HL-60 (cell line): ENCODE results near the gene ULK2.

Source experiments
- DNase-seq, 2 experiments: peaks; one replicate each; pipeline ENCODE4 v3.0.0-alpha.2; 2010 to 2020; ENCODE audit warnings: low read depth in 1 of 2, low spot score in 1 of 2
- H3K27ac ChIP-seq: fragments of 250-450 bp; sonication (Bioruptor Pico); replicated peaks from 2 replicates; pipeline ENCODE4 v1.5.1; 2020; ENCODE audit warnings: mild to moderate bottlenecking, moderate library complexity
- H3K27me3 ChIP-seq: fragments of 250-450 bp; sonication (Bioruptor Pico); 2 replicates; pipeline ENCODE4 v1.5.1; 2021; ENCODE audit warnings: mild to moderate bottlenecking, moderate library complexity; ENCODE audit not compliant: insufficient read depth, poor library complexity, severe bottlenecking
- H3K4me3 ChIP-seq: replicated peaks from 2 replicates; pipeline ENCODE4 v1.5.1; 2011; ENCODE audit warnings: mild to moderate bottlenecking, control low read depth, low read length; ENCODE audit not compliant: insufficient read depth
- CTCF ChIP-seq: IDR thresholded peaks from one replicate; pipeline ENCODE4 v1.5.1; 2011; ENCODE audit warnings: low read length, control low read depth, inconsistent platforms; ENCODE audit not compliant: insufficient read depth
- GABPA ChIP-seq: IDR thresholded peaks from 2 replicates; pipeline ENCODE4 v1.6.1; 2012; ENCODE audit warnings: low read depth
- POLR2AphosphoS5 ChIP-seq: IDR thresholded peaks from 2 replicates; pipeline ENCODE4 v1.6.1; 2012; ENCODE audit warnings: low read depth
- REST ChIP-seq: IDR thresholded peaks from 2 replicates; pipeline ENCODE4 v1.6.1; 2012; ENCODE audit warnings: low read depth; ENCODE audit not compliant: insufficient replicate concordance
- SPI1 ChIP-seq: IDR thresholded peaks from 2 replicates; pipeline ENCODE4 v1.6.1; 2012; ENCODE audit warnings: low read depth, mild to moderate bottlenecking, borderline replicate concordance

The ULK2 gene

DNA sequence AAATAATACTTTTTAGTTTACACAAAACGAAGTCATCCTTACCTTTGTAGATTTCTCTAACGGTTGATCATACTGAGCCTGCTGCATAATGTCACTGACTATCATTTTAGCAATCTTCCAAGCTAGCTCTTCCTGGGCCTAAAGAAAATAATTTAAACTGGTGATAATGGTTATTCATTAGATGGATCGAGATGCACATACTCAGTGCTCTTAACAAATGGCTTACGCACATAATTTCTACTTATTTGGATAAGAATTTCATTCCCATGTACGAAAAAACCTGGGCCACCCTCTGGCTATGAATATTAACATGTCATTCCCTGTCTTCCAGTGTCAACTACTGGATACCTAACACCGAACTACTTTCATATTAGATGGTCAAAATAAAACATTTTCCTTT lies 41.4 kb upstream of the ULK2 start:
- DNase-seq, result no peak
- TF ChIP-seq REST (no peak), POLR2AphosphoS5 (no peak), SPI1 (no peak), CTCF (no peak)
- Histone ChIP-seq H3K27ac (no peak overlapping the region), H3K27me3 (no peaks in the 10 kb centered on the region), H3K4me3 (no peak overlapping the region)

- Histone ChIP-seq H3K27ac (no peak overlapping the region), H3K4me3 (no peak overlapping the region), H3K27me3 (no peaks in the 10 kb centered on the region)
- TF ChIP-seq REST (no peak), CTCF (no peak), GABPA (no peak), POLR2AphosphoS5 (no peak), SPI1 (no peak)
- DNase-seq, result no peak
These were observed 37.8 kb upstream of the ULK2 start for GRCh38 chr17:19905502-19905901.

DNA sequence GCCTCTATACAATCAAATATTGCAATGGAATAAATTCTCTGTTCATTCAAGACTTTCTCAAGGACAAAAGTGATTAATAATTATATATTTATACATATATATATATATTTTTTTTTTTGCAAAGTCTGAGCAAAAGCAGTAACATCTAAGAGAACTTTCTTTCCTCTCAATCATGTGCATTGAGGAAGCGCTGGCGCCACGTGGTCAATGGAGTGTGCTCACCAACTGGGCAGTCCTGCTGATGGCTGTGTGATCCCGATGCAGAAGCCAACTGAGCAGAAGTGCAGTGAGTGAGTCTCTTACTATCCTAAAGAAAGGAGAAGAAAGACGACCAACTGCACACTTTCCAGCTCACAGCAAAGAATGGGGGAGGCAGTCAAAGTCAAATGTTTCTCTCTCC lies 37.2 kb upstream of the ULK2 start:
- Histone ChIP-seq H3K27me3 (no peaks in the 10 kb centered on the region), H3K4me3 (no peak overlapping the region), H3K27ac (no peak overlapping the region)
- no peak for DNase-seq
- TF ChIP-seq REST (no peak), SPI1 (no peak), GABPA (no peak), CTCF (no peak), POLR2AphosphoS5 (no peak)
